PC-3 (cell line): ENCODE data around the gene LRRTM2. TPM values are rescaled to one million over a fixed set of nuclear protein-coding genes. Genes with fewer than 3 reads are reported as not detected.

Source experiments
- ATAC-seq: fragments of 200-7000 bp; cut with Tn5 transposase; 2 replicates; pipeline ENCODE4 v1.9.1; 2020; ENCODE audit warnings: mild to moderate bottlenecking, moderate library complexity
- BruUV-seq: library from RNA; stranded (reverse); fragments of 400-500 nt; replicated peaks from 2 replicates; lab custom pipeline; 2021; lab: Mats Ljungman, UMichigan
- CTCF ChIA-PET: fragments of 300-600 bp; sonication (Branson Sonifier 250); formaldehyde crosslinking; loops from one replicate; lab custom pipeline; 2022; ENCODE audit warnings: antibody characterized with exemption; lab: Charles Lee
- POLR2A ChIA-PET: fragments of 300-600 bp; sonication (Branson Sonifier 250); formaldehyde crosslinking; loops from one replicate; lab custom pipeline; 2022; ENCODE audit warnings: antibody characterized with exemption; ENCODE audit not compliant: unreplicated experiment; lab: Charles Lee
- DNase-seq: peaks from one replicate; pipeline ENCODE4 v3.0.0-alpha.2; 2015
- H2AFZ ChIP-seq: fragments of 300-600 bp; sonication (generic); 2 replicates; pipeline ENCODE4 v1.6.0; 2016; ENCODE audit warnings: antibody characterized with exemption, low read length
- H3F3A ChIP-seq: fragments of 300-600 bp; sonication (generic); one replicate; pipeline ENCODE4 v1.6.0; 2017; ENCODE audit warnings: antibody characterized with exemption, low read length, control low read depth, mild to moderate bottlenecking; ENCODE audit not compliant: unreplicated experiment
- H3K27ac ChIP-seq: fragments of 300-600 bp; sonication (generic); 2 replicates; pipeline ENCODE4 v1.5.1; 2016; ENCODE audit warnings: mild to moderate bottlenecking, low read length
- H3K27me3 ChIP-seq: fragments of 300-600 bp; sonication (generic); 2 replicates; pipeline ENCODE4 v1.6.1; 2016; ENCODE audit warnings: low read length, mixed read lengths
- H3K36me3 ChIP-seq: fragments of 300-600 bp; sonication (generic); 2 replicates; pipeline ENCODE4 v1.6.1; 2016; ENCODE audit warnings: low read depth, mixed run types, low read length, mixed read lengths
- H3K4me1 ChIP-seq: fragments of 300-600 bp; sonication (generic); 2 replicates; pipeline ENCODE4 v1.5.1; 2016; ENCODE audit warnings: low read length; ENCODE audit not compliant: insufficient read depth
- H3K4me2 ChIP-seq: fragments of 300-600 bp; sonication (generic); 2 replicates; pipeline ENCODE4 v1.6.0; 2016; ENCODE audit warnings: low read length
- H3K4me3 ChIP-seq: fragments of 300-600 bp; sonication (generic); 2 replicates; pipeline ENCODE4 v1.5.1; 2016; ENCODE audit warnings: mild to moderate bottlenecking, low read length, mixed read lengths
- H3K79me2 ChIP-seq: fragments of 300-600 bp; sonication (generic); 2 replicates; pipeline ENCODE4 v1.6.1; 2017; ENCODE audit warnings: low read length, mixed read lengths
- H3K9ac ChIP-seq: fragments of 300-600 bp; sonication (generic); 2 replicates; pipeline ENCODE4 v1.6.0; 2016; ENCODE audit warnings: mild to moderate bottlenecking, low read length
- H3K9me2 ChIP-seq: fragments of 300-600 bp; sonication (generic); replicated peaks from 2 replicates; pipeline ENCODE4 v1.6.1; 2016; ENCODE audit warnings: mixed run types, low read length, mixed read lengths
- H3K9me3 ChIP-seq: fragments of 300-600 bp; sonication (generic); 2 replicates; pipeline ENCODE4 v1.6.1; 2016; ENCODE audit warnings: low read length, mixed read lengths
- H4K20me1 ChIP-seq: fragments of 300-600 bp; sonication (generic); 2 replicates; pipeline ENCODE4 v1.6.1; 2016; ENCODE audit warnings: low read length, mixed read lengths
- EZH2 ChIP-seq: fragments of 300-600 bp; sonication (generic); IDR thresholded peaks from one replicate; pipeline ENCODE4 v1.6.1; 2017; ENCODE audit warnings: antibody characterized with exemption, mild to moderate bottlenecking, low read length; ENCODE audit not compliant: unreplicated experiment
- EZH2phosphoT487 ChIP-seq: fragments of 300-600 bp; sonication (generic); IDR thresholded peaks from 2 replicates; pipeline ENCODE4 v1.6.1; 2018; ENCODE audit warnings: mild to moderate bottlenecking, antibody characterized with exemption, low read length, borderline replicate concordance
- intact Hi-C: fragments of 100-400 bp; cut with micrococcal nuclease; formaldehyde crosslinking; loops from 2 replicates; pipeline ENCODE4 v1.9.0; 2023
- total RNA-seq: library from RNA; depleted of rRNA; stranded (reverse); fragments of >200 nt; gene quantifications from 2 replicates; pipeline ENCODE4 v1.2.3, GENCODE V29; 2014
- TF ChIP-seq, protein P1 (sequence below): fragments of 300-600 bp; sonication (generic); conservative IDR thresholded peaks from 2 replicates; pipeline ENCODE4 v1.5.1; 2017; ENCODE audit warnings: antibody characterized with exemption, low read depth, mild to moderate bottlenecking, low read length

The LRRTM2 gene
- total RNA-seq, 1 experiment from 2014 or later = not detected

DNA sequence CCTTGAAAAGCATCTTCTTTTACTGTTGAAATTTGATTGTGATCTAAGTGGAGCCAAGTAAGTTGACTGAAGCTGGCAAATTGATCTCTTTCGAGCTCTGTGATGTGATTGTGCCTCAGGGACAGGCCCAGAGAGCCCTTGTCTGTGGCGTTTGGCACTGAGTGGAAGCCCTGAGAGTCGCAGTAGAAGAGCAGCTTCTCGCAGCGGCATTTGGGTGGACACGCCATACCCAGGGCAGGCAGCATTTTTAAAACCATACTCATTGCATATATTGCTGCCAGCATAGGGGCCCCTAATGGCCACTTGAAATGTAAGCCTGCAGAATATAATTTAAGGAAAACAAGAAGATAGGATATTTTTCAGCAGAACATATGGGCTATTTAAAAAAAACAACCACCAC lies 894 bp downstream of the LRRTM2 start:
- intact Hi-C loops = no loop called here
- Histone ChIP-seq H3F3A (no peaks in the 10 kb centered on the region), H3K79me2 (no peaks in the 10 kb centered on the region), H3K9me3 (no peaks in the 10 kb centered on the region), H2AFZ (no peak overlapping the region), H3K36me3 (no peaks in the 10 kb centered on the region), H3K4me3 (no peak overlapping the region), H4K20me1 (no peaks in the 10 kb centered on the region), H3K4me2 (no peak overlapping the region), H3K4me1 (no peaks in the 10 kb centered on the region), H3K9ac (no peak overlapping the region), H3K27ac (no peak overlapping the region), H3K9me2 (no peaks in the 10 kb centered on the region), H3K27me3 (no peaks in the 10 kb centered on the region)
- BruUV-seq = no TSS peak
- no peak for ATAC-seq
- TF ChIP-seq, protein P1, sequence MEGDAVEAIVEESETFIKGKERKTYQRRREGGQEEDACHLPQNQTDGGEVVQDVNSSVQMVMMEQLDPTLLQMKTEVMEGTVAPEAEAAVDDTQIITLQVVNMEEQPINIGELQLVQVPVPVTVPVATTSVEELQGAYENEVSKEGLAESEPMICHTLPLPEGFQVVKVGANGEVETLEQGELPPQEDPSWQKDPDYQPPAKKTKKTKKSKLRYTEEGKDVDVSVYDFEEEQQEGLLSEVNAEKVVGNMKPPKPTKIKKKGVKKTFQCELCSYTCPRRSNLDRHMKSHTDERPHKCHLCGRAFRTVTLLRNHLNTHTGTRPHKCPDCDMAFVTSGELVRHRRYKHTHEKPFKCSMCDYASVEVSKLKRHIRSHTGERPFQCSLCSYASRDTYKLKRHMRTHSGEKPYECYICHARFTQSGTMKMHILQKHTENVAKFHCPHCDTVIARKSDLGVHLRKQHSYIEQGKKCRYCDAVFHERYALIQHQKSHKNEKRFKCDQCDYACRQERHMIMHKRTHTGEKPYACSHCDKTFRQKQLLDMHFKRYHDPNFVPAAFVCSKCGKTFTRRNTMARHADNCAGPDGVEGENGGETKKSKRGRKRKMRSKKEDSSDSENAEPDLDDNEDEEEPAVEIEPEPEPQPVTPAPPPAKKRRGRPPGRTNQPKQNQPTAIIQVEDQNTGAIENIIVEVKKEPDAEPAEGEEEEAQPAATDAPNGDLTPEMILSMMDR = no peak
- TF ChIP-seq EZH2phosphoT487 = no peak
- no peak for TF ChIP-seq EZH2
- CTCF ChIA-PET = no interaction called here
- DNase-seq = no peak
- POLR2A ChIA-PET = no interaction called here

DNA sequence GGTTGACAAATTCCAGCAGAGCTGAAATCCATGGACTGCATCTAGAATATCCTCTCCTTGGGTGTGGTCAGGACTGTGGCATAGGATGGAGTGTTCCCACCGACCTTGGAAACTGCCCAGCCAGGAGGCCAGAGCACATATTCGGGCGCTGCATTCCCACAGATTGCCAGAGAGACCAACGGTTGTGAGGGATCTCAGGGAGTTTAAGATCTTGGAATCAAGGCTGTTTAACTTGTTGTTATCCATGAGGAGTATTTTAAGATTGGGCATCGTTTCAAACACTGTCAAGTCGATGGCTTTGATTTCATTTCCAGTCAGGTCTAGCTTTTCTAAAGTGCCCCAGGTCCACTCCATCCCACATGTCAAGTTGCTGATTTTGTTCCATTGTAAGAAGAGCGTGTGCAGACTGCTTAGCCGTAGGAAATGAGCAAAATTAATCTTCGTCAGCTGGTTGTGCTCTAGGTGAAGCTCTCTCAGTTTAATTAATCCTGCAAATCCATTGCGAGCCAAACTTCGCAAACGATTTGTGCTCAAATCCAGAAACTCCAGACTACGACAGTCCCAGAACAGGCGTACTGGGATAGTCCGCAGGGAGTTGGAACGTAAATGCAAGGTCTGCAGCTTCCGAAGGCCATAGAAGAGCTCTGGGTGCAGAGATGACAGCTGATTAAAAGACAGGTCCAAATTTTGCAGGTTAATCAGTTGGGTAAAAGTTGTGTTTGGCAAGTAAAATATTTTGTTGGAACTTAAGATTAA lies 1.5 kb downstream of the LRRTM2 start:
- no peak for ATAC-seq
- Histone ChIP-seq H4K20me1 (no peaks in the 10 kb centered on the region), H3K27me3 (no peaks in the 10 kb centered on the region), H3K9me3 (no peaks in the 10 kb centered on the region), H3K4me1 (no peaks in the 10 kb centered on the region), H3K27ac (no peak overlapping the region), H3K9ac (no peak overlapping the region), H2AFZ (no peak overlapping the region), H3F3A (no peaks in the 10 kb centered on the region), H3K9me2 (no peaks in the 10 kb centered on the region), H3K4me3 (no peak overlapping the region), H3K4me2 (no peak overlapping the region), H3K36me3 (no peaks in the 10 kb centered on the region), H3K79me2 (no peaks in the 10 kb centered on the region)
- no peak for DNase-seq
- no TSS peak for BruUV-seq
- POLR2A ChIA-PET = no interaction called here
- CTCF ChIA-PET = no interaction called here
- no peak for TF ChIP-seq EZH2
- no peak for TF ChIP-seq EZH2phosphoT487
- TF ChIP-seq, protein P1 = no peak
- intact Hi-C loops = no loop called here

DNA sequence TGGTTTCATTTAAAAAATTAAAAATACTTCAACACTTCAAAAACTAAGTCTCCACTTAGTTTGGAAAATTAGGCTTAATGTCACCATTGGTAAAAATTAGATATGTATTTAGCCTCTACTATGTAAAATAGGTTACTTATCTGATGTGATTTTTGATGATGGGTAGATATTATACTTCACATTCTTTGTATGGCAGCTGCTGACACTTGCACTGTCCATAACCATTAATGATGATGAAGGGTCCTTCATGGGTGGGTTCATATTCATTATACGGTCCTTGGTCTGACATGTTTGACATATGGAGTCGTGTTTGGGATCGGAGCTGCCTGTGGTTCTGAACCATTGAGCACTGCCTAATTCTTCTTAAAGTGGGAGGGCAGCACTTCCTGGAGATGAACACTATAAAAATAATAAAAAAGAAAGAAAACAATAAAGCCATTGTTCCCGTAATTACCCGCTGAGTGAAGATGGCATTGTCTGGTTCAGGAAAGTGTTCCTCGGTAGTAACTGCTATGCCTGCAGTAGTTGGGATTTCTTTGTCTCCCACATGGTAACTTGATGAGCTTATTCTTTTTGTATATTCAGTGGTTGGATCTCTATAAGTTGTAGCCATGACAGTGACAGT lies 2.2 kb downstream of the LRRTM2 start:
- DNase-seq (no peak), ATAC-seq (no peak)
- no peak overlapping the region for H3K27ac ChIP-seq
- no peaks in the 10 kb centered on the region for H3K27me3 ChIP-seq
- no peaks in the 10 kb centered on the region for H3F3A ChIP-seq
- H3K4me2 ChIP-seq = no peak overlapping the region
- H3K9me2 ChIP-seq = no peaks in the 10 kb centered on the region
- H2AFZ ChIP-seq = no peak overlapping the region
- no peak overlapping the region for H3K4me3 ChIP-seq
- no TSS peak for BruUV-seq
- intact Hi-C loops = no loop called here
- H3K79me2 ChIP-seq = no peaks in the 10 kb centered on the region
- H3K9me3 ChIP-seq = no peaks in the 10 kb centered on the region
- H3K9ac ChIP-seq = no peak overlapping the region
- CTCF ChIA-PET = no interaction called here
- no peaks in the 10 kb centered on the region for H3K4me1 ChIP-seq
- POLR2A ChIA-PET = no interaction called here
- no peak for TF ChIP-seq EZH2
- TF ChIP-seq EZH2phosphoT487 = no peak
- TF ChIP-seq, protein P1 = no peak
- H4K20me1 ChIP-seq = no peaks in the 10 kb centered on the region
- no peaks in the 10 kb centered on the region for H3K36me3 ChIP-seq
